Activated naive CD8-positive, alpha-beta T cell treated with anti-CD3 and anti-CD28 coated beads, Interleukin-2, amount 10 ng/mL, durations not matched to agents 7 days and 5 days (primary cell): ENCODE measurements around the gene ATP6V1B1. TPM values are rescaled to one million over a fixed set of nuclear protein-coding genes. Genes with fewer than 3 reads are reported as not detected.
A peak's percentile ranks its signal among the peaks of the same experiment; 100 is the strongest.

ENCODE experiments used
- ATAC-seq: fragments of 150-1000 bp; cut with Tn5 transposase; one replicate; pipeline ENCODE4 v1.10.0; 2021; ENCODE audit warnings: low read depth, moderate library complexity
- POLR2A ChIA-PET: fragments of 350-600 bp; sonication (Branson Sonifier 250); formaldehyde crosslinking; loops from one replicate; lab custom pipeline; 2021; ENCODE audit warnings: antibody characterized with exemption; lab: Charles Lee
- DNase-seq: peaks from one replicate; pipeline ENCODE4 v3.0.0; 2021
- H3K27ac Mint-ChIP-seq: one replicate; pipeline ENCODE4 v1.8.0; 2022; ENCODE audit warnings: mild to moderate bottlenecking, mixed read lengths
- H3K27me3 Mint-ChIP-seq: one replicate; pipeline ENCODE4 v1.8.0; 2022; ENCODE audit warnings: mild to moderate bottlenecking, moderate library complexity, mixed read lengths
- H3K36me3 Mint-ChIP-seq: one replicate; pipeline ENCODE4 v1.8.0; 2021; ENCODE audit warnings: mild to moderate bottlenecking, mixed read lengths
- H3K4me1 Mint-ChIP-seq: one replicate; pipeline ENCODE4 v1.8.0; 2021; ENCODE audit warnings: mixed read lengths
- H3K4me3 Mint-ChIP-seq: one replicate; pipeline ENCODE4 v1.8.0; 2022; ENCODE audit warnings: mild to moderate bottlenecking, moderate library complexity, mixed read lengths
- H3K9me3 Mint-ChIP-seq: one replicate; pipeline ENCODE4 v1.8.0; 2021; ENCODE audit warnings: mixed read lengths
- total RNA-seq, 2 experiments: library from RNA; stranded (reverse); gene quantifications; one replicate each; pipeline ENCODE4 v1.2.3, GENCODE V29; 2021

ATP6V1B1 gene
- total RNA-seq, 2 experiments from 2014 or later, result not detected

- Mint-ChIP-seq H3K27ac (no peak overlapping the region), H3K4me3 (no peak overlapping the region), H3K4me1 (peaks cover 9% of the 10 kb centered on the region), H3K36me3 (no peaks in the 10 kb centered on the region), H3K27me3 (peaks cover 97% of the 10 kb centered on the region), H3K9me3 (no peaks in the 10 kb centered on the region)
- POLR2A ChIA-PET, result no interaction called here
- no peak for DNase-seq
- no peak for ATAC-seq
These were observed 40.5 kb upstream of the ATP6V1B1 start for GRCh38 chr2:70895249-70895648.

- no peaks in the 10 kb centered on the region for H3K36me3 Mint-ChIP-seq
- no peak overlapping the region for H3K27ac Mint-ChIP-seq
- no peak for ATAC-seq
- POLR2A ChIA-PET, result no interaction called here
- DNase-seq, result no peak
- H3K4me3 Mint-ChIP-seq, result no peak overlapping the region
- H3K4me1 Mint-ChIP-seq, result peaks cover 12% of the 10 kb centered on the region
- peaks cover 94% of the 10 kb centered on the region for H3K27me3 Mint-ChIP-seq
- H3K9me3 Mint-ChIP-seq, result no peaks in the 10 kb centered on the region
These were observed 39.5 kb upstream of the ATP6V1B1 start for GRCh38 chr2:70895998-70896764.

GRCh38 chr2:70896765-70897202 is 38.9 kb upstream of the ATP6V1B1 start:
- Mint-ChIP-seq H3K36me3 (no peaks in the 10 kb centered on the region), H3K4me3 (peak overlapping the region; percentile 1), H3K27me3 (peaks cover 94% of the 10 kb centered on the region), H3K27ac (no peak overlapping the region), H3K4me1 (peaks cover 15% of the 10 kb centered on the region), H3K9me3 (no peaks in the 10 kb centered on the region)
- DNase-seq (no peak), ATAC-seq (no peak)
- POLR2A ChIA-PET, result interaction anchor here (0.6 kb wide), 1 partner anchor 708 kb away, joined by 5 read pairs; no protein-coding TSS in a partner anchor

- DNase-seq (no peak), ATAC-seq (no peak)
- Mint-ChIP-seq H3K27me3 (peaks cover 94% of the 10 kb centered on the region), H3K4me3 (peak overlapping the region; percentile 1), H3K36me3 (no peaks in the 10 kb centered on the region), H3K4me1 (peaks cover 19% of the 10 kb centered on the region), H3K27ac (no peak overlapping the region), H3K9me3 (no peaks in the 10 kb centered on the region)
- POLR2A ChIA-PET, result interaction anchor here (0.6 kb wide), 1 partner anchor 708 kb away, joined by 5 read pairs; no protein-coding TSS in a partner anchor
These were observed 38.3 kb upstream of the ATP6V1B1 start for GRCh38 chr2:70897203-70897976.

GRCh38 chr2:70897977-70898226 is 37.8 kb upstream of the ATP6V1B1 start:
- H3K9me3 Mint-ChIP-seq, result no peaks in the 10 kb centered on the region
- no peak for DNase-seq

GRCh38 chr2:70898363-70899240 is 37.1 kb upstream of the ATP6V1B1 start:
- peaks cover 94% of the 10 kb centered on the region for H3K27me3 Mint-ChIP-seq
- no peaks in the 10 kb centered on the region for H3K36me3 Mint-ChIP-seq
- no peak overlapping the region for H3K27ac Mint-ChIP-seq
- POLR2A ChIA-PET, result no interaction called here
- peaks cover 19% of the 10 kb centered on the region for H3K4me1 Mint-ChIP-seq
- H3K9me3 Mint-ChIP-seq, result no peaks in the 10 kb centered on the region
- DNase-seq (no peak), ATAC-seq (no peak)
- H3K4me3 Mint-ChIP-seq, result no peak overlapping the region

More at GRCh38 chr2:70897977-70898226, 37.8 kb upstream of the ATP6V1B1 start:
- Mint-ChIP-seq H3K27me3 (peaks cover 94% of the 10 kb centered on the region), H3K4me3 (no peak overlapping the region), H3K4me1 (peaks cover 19% of the 10 kb centered on the region), H3K27ac (no peak overlapping the region), H3K36me3 (no peaks in the 10 kb centered on the region)
- POLR2A ChIA-PET, result no interaction called here
- ATAC-seq, result no peak

- peak overlapping the region; percentile 74 for H3K4me3 Mint-ChIP-seq
These were observed 34.3 kb upstream of the ATP6V1B1 start for GRCh38 chr2:70901227-70902066.

GRCh38 chr2:70902067-70902442 is 33.6 kb upstream of the ATP6V1B1 start:
- DNase-seq, result no peak
- Mint-ChIP-seq H3K27me3 (peaks cover 95% of the 10 kb centered on the region), H3K4me3 (peak overlapping the region; percentile 9), H3K27ac (no peak overlapping the region), H3K36me3 (no peaks in the 10 kb centered on the region), H3K4me1 (peaks cover 16% of the 10 kb centered on the region), H3K9me3 (no peaks in the 10 kb centered on the region)
- ATAC-seq, result no peak
- POLR2A ChIA-PET, result no interaction called here

More at GRCh38 chr2:70901227-70902066, 34.3 kb upstream of the ATP6V1B1 start:
- POLR2A ChIA-PET, result no interaction called here
- ATAC-seq, result peak; percentile 37
- Mint-ChIP-seq H3K36me3 (no peaks in the 10 kb centered on the region), H3K9me3 (no peaks in the 10 kb centered on the region), H3K27me3 (peaks cover 95% of the 10 kb centered on the region), H3K27ac (no peak overlapping the region), H3K4me1 (peaks cover 16% of the 10 kb centered on the region)
- DNase-seq, result peak; percentile 56

GRCh38 chr2:70902579-70902978 is 33.1 kb upstream of the ATP6V1B1 start:
- POLR2A ChIA-PET, result no interaction called here
- H3K4me3 Mint-ChIP-seq, result no peak overlapping the region
- peaks cover 95% of the 10 kb centered on the region for H3K27me3 Mint-ChIP-seq
- no peak overlapping the region for H3K27ac Mint-ChIP-seq
- H3K9me3 Mint-ChIP-seq, result no peaks in the 10 kb centered on the region
- DNase-seq (no peak), ATAC-seq (no peak)
- no peaks in the 10 kb centered on the region for H3K36me3 Mint-ChIP-seq
- H3K4me1 Mint-ChIP-seq, result peaks cover 21% of the 10 kb centered on the region

GRCh38 chr2:70903171-70903570 is 32.5 kb upstream of the ATP6V1B1 start:
- ATAC-seq, result no peak
- DNase-seq, result no peak
- POLR2A ChIA-PET, result no interaction called here
- H3K27me3 Mint-ChIP-seq, result peaks cover 94% of the 10 kb centered on the region
- no peak overlapping the region for H3K27ac Mint-ChIP-seq
- H3K4me3 Mint-ChIP-seq, result no peak overlapping the region
- H3K36me3 Mint-ChIP-seq, result no peaks in the 10 kb centered on the region
- H3K9me3 Mint-ChIP-seq, result no peaks in the 10 kb centered on the region
- peaks cover 20% of the 10 kb centered on the region for H3K4me1 Mint-ChIP-seq

- H3K27ac Mint-ChIP-seq, result no peak overlapping the region
- no peaks in the 10 kb centered on the region for H3K9me3 Mint-ChIP-seq
- POLR2A ChIA-PET, result no interaction called here
- ATAC-seq (no peak), DNase-seq (no peak)
- no peak overlapping the region for H3K4me3 Mint-ChIP-seq
- peaks cover 20% of the 10 kb centered on the region for H3K4me1 Mint-ChIP-seq
- no peaks in the 10 kb centered on the region for H3K36me3 Mint-ChIP-seq
- H3K27me3 Mint-ChIP-seq, result peaks cover 94% of the 10 kb centered on the region
These were observed 31.9 kb upstream of the ATP6V1B1 start for GRCh38 chr2:70903641-70904340.
